ENCODE results near the gene NOTCH3. TPM values are rescaled to one million over a fixed set of nuclear protein-coding genes. Genes with fewer than 3 reads are reported as not detected.
A peak's percentile ranks its signal among the peaks of the same experiment; 100 is the strongest.

The NOTCH3 gene
- total RNA-seq, 1 experiment from 2014 or later, result 60.6 TPM

GRCh38 chr19:15166700-15167099 is 34.1 kb downstream of the NOTCH3 start:
- H3K36me3 Mint-ChIP-seq (ENCODE audit: insufficient read depth, unreplicated experiment), result peaks cover 76% of the 10 kb centered on the region
- intact Hi-C loops (cut with micrococcal nuclease; ENCODE audit: unreplicated experiment), result no loop called here
- DNase-seq, result no peak
- Histone ChIP-seq H3K36me3 (ENCODE audit: control insufficient read depth, insufficient read depth, low read length) (peaks cover 12% of the 10 kb centered on the region), H3K9me3 (peaks cover 16% of the 10 kb centered on the region; the same call in 1 of the 2 replicates), H3K4me3 (ENCODE audit: low read depth, low read length) (no peak overlapping the region), H3K4me1 (no peaks in the 10 kb centered on the region), H3K27me3 (replicated peaks; ENCODE audit: control insufficient read depth, insufficient read depth, low read length) (no peaks in the 10 kb centered on the region)
- no peak overlapping the region for H3K4me3 Mint-ChIP-seq (ENCODE audit: unreplicated experiment)
- ChIA-PET POLR2A (interaction anchor here (0.9 kb wide), 1 partner anchor 17 kb away, joined by 3 read pairs; no protein-coding TSS in a partner anchor), CTCF (no interaction called here)
- H3K9me3 Mint-ChIP-seq (ENCODE audit: unreplicated experiment), result no peaks in the 10 kb centered on the region
- no peaks in the 10 kb centered on the region for H3K4me1 Mint-ChIP-seq (ENCODE audit: low read depth, unreplicated experiment)
- BruUV-seq (replicated peaks), result no TSS peak
- no peak for TF ChIP-seq CTCF (IDR thresholded peaks at IDR 0.05; ENCODE audit: insufficient read depth in 1 of 2, low read depth in 1 of 2, low read length in 1 of 2, severe bottlenecking in 1 of 2, unreplicated experiment in 1 of 2)
- no peaks in the 10 kb centered on the region for H3K27me3 Mint-ChIP-seq (ENCODE audit: insufficient read depth, unreplicated experiment)
- no peak overlapping the region for H3K27ac Mint-ChIP-seq (ENCODE audit: unreplicated experiment)

GRCh38 chr19:15161028-15161984 is 39.5 kb downstream of the NOTCH3 start:
- peak in 1 of 2 experiments; percentile 62 for DNase-seq
- Mint-ChIP-seq H3K4me3 (ENCODE audit: unreplicated experiment) (no peak overlapping the region), H3K4me1 (ENCODE audit: low read depth, unreplicated experiment) (no peaks in the 10 kb centered on the region), H3K9me3 (ENCODE audit: unreplicated experiment) (no peaks in the 10 kb centered on the region), H3K27ac (ENCODE audit: unreplicated experiment) (no peak overlapping the region), H3K27me3 (ENCODE audit: insufficient read depth, unreplicated experiment) (no peaks in the 10 kb centered on the region), H3K36me3 (ENCODE audit: insufficient read depth, unreplicated experiment) (peaks cover 59% of the 10 kb centered on the region)
- TF ChIP-seq CTCF (IDR thresholded peaks at IDR 0.05; ENCODE audit: insufficient read depth in 1 of 2, low read depth in 1 of 2, low read length in 1 of 2, severe bottlenecking in 1 of 2, unreplicated experiment in 1 of 2), result peak; percentile 38 to 66
- H3K36me3 ChIP-seq (ENCODE audit: control insufficient read depth, insufficient read depth, low read length), result peaks cover 6% of the 10 kb centered on the region
- no peaks in the 10 kb centered on the region for H3K27me3 ChIP-seq (replicated peaks; ENCODE audit: control insufficient read depth, insufficient read depth, low read length)
- BruUV-seq (replicated peaks), result no TSS peak
- H3K4me3 ChIP-seq (ENCODE audit: low read depth, low read length), result no peak overlapping the region
- POLR2A ChIA-PET, result no interaction called here
- CTCF ChIA-PET, result interaction anchor here (0.6 to 1.2 kb wide), 11 partner anchors 10 to 394 kb away, joined by 3 to 9 read pairs (median 4); partner anchors contain the start of gene AKAP8
- peaks cover 8% of the 10 kb centered on the region; the same call in 1 of the 2 replicates for H3K9me3 ChIP-seq
- intact Hi-C loops (cut with micrococcal nuclease; ENCODE audit: unreplicated experiment), result no loop called here
- H3K4me1 ChIP-seq, result no peaks in the 10 kb centered on the region

- intact Hi-C loops (cut with micrococcal nuclease; ENCODE audit: unreplicated experiment), result no loop called here
- ChIA-PET CTCF (interaction anchor here (0.8 kb wide), 1 partner anchor 67 kb away, joined by 4 read pairs; no protein-coding TSS in a partner anchor), POLR2A (interaction anchor here (0.5 kb wide), 1 partner anchor 1863 kb away, joined by 3 read pairs; no protein-coding TSS in a partner anchor)
- Mint-ChIP-seq H3K9me3 (ENCODE audit: unreplicated experiment) (peaks cover 7% of the 10 kb centered on the region), H3K36me3 (ENCODE audit: insufficient read depth, unreplicated experiment) (peaks cover 41% of the 10 kb centered on the region), H3K4me3 (ENCODE audit: unreplicated experiment) (no peak overlapping the region), H3K27ac (ENCODE audit: unreplicated experiment) (no peak overlapping the region), H3K4me1 (ENCODE audit: low read depth, unreplicated experiment) (no peaks in the 10 kb centered on the region), H3K27me3 (ENCODE audit: insufficient read depth, unreplicated experiment) (no peaks in the 10 kb centered on the region)
- no peak overlapping the region for H3K4me3 ChIP-seq (ENCODE audit: low read depth, low read length)
- H3K36me3 ChIP-seq (ENCODE audit: control insufficient read depth, insufficient read depth, low read length), result no peaks in the 10 kb centered on the region
- TF ChIP-seq CTCF (IDR thresholded peaks at IDR 0.05; ENCODE audit: insufficient read depth in 1 of 2, low read depth in 1 of 2, low read length in 1 of 2, severe bottlenecking in 1 of 2, unreplicated experiment in 1 of 2), result no peak
- H3K9me3 ChIP-seq, result 0 out of 2 replicates have a peak, but pooled peaks cover 5% of the 10 kb centered on the region
- H3K27me3 ChIP-seq (replicated peaks; ENCODE audit: control insufficient read depth, insufficient read depth, low read length), result no peaks in the 10 kb centered on the region
- BruUV-seq (replicated peaks), result no TSS peak
- DNase-seq, result no peak
- H3K4me1 ChIP-seq, result no peaks in the 10 kb centered on the region
These were observed 41.5 kb downstream of the NOTCH3 start for GRCh38 chr19:15159251-15159650.
